Adrenal gland (tissue), 5 donors: ENCODE measurements around the gene SCLY.

Source experiments
- CTCF ChIP-seq, 6 experiments: fragments of 450-650 bp in 4 of 6; fragments of 200-600 bp in 2 of 6; sonication (generic) in 1 of 6; IDR thresholded peaks; 1 replicate in 5 of 6; 2 replicates in 1 of 6; pipeline versions ENCODE4 v1.5.1 to v1.8.0; 2016 to 2021; ENCODE audit warnings: antibody characterized with exemption in 6 of 6, mild to moderate bottlenecking in 2 of 6, moderate library complexity in 1 of 6
- POLR2A ChIP-seq, 2 donors: fragments of 450-650 bp; IDR thresholded peaks; one replicate each; pipeline ENCODE4 v1.6.1; 2017; ENCODE audit warnings: antibody characterized with exemption in 2 of 2, mild to moderate bottlenecking in 2 of 2, moderate library complexity in 1 of 2
- donor health status: DM: no; HTN: no; CAD: no.

DNA sequence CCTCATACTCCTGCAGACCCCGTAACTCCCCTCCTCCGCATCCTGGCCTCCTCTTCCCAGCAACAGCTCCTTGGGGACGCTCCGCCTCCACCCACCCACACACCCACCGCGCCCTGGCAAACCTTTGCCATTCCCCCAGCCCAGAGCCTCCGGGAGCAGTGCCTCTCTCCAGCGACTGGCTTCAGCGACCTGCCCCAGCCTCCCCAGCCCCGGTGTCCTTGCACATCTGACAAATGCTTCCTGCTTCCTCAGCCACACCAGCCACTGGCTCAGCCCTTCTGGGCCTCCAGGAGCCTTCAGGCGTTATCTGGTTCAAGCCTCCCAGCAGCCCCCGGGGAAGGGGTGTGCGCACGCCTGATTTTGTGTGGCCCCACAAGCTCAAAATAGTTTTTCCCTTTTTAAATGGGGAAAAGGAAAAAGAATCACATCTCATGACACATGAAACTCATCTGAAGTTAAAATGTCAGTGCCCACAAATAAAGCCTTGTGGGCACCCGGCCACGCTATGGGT is 53.6 kb downstream of the SCLY start:
- TF ChIP-seq POLR2A (IDR thresholded peaks at IDR 0.05) (no peak), CTCF (IDR thresholded peaks at IDR 0.05) (no peak)
